ENCODE measurements around the gene RBP7.

Gene RBP7

GRCh38 chr1:9989773-9990172 is 7.3 kb upstream of the RBP7 start:
- Histone ChIP-seq H3K4me3 (ENCODE audit: low read length) (no peak overlapping the region), H4K20me1 (ENCODE audit: insufficient read depth, low read length) (no peaks in the 10 kb centered on the region), H3K4me1 (ENCODE audit: low read length) (peaks cover 22% of the 10 kb centered on the region), H3K9me2 (replicated peaks; ENCODE audit: insufficient read depth, low read length) (no peaks in the 10 kb centered on the region), H3K27ac (ENCODE audit: low read length) (peak overlapping the region; percentile 72; the same call in 1 of the 2 replicates), H3K79me2 (ENCODE audit: low read length) (no peaks in the 10 kb centered on the region), H3K27me3 (replicated peaks; ENCODE audit: insufficient read depth, low read length) (no peaks in the 10 kb centered on the region), H3K4me2 (ENCODE audit: low read depth, low read length) (no peak overlapping the region), H3K9me3 (replicated peaks; ENCODE audit: insufficient read depth, low read length) (no peaks in the 10 kb centered on the region), H3K36me3 (replicated peaks; ENCODE audit: insufficient read depth, low read length) (no peaks in the 10 kb centered on the region), H3K9ac (ENCODE audit: low read length) (no peak overlapping the region), H2AFZ (ENCODE audit: low read length) (peak overlapping the region; percentile 13; the same call in 1 of the 2 replicates), H3F3A (ENCODE audit: insufficient read depth, low read length) (peaks cover 9% of the 10 kb centered on the region)
- no peak for DNase-seq
- TF ChIP-seq EZH2 (optimal IDR thresholded peaks at IDR 0.05; ENCODE audit: low read depth, low read length) (no peak), EZH2phosphoT487 (IDR thresholded peaks at IDR 0.05; ENCODE audit: low read length) (no peak), CTCF (IDR thresholded peaks at IDR 0.05; ENCODE audit: low read length) (no peak)

DNA sequence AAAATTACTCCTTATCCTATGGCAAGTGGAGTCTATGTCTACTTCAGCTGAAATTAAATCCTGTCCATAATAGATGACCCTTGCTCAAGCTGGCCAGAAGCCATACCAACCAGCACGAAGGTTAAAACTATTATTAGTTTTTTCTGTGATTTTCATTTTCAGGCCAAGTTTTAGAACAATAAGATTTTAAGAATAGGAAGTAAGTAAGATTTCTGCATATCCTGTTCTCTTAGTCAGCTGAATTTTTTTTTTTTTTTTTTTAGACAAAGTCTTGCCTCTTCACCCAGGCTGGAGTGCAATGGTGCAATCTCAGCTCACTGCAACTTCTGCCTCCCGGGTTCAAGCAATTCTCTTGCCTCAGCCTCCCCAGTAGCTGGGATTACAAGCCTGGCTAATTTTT is 6.1 kb upstream of the RBP7 start:
- Histone ChIP-seq H4K20me1 (ENCODE audit: insufficient read depth, low read length) (no peaks in the 10 kb centered on the region), H3F3A (ENCODE audit: insufficient read depth, low read length) (peaks cover 9% of the 10 kb centered on the region), H3K27me3 (replicated peaks; ENCODE audit: insufficient read depth, low read length) (no peaks in the 10 kb centered on the region), H3K36me3 (replicated peaks; ENCODE audit: insufficient read depth, low read length) (no peaks in the 10 kb centered on the region), H3K4me3 (ENCODE audit: low read length) (no peak overlapping the region), H3K9me3 (replicated peaks; ENCODE audit: insufficient read depth, low read length) (no peaks in the 10 kb centered on the region), H3K27ac (ENCODE audit: low read length) (peak overlapping the region; percentile 72), H2AFZ (ENCODE audit: low read length) (peak overlapping the region; percentile 13; the same call in 1 of the 2 replicates), H3K79me2 (ENCODE audit: low read length) (no peaks in the 10 kb centered on the region), H3K9ac (ENCODE audit: low read length) (peak overlapping the region; percentile 0; the same call in 1 of the 2 replicates), H3K9me2 (replicated peaks; ENCODE audit: insufficient read depth, low read length) (no peaks in the 10 kb centered on the region), H3K4me2 (ENCODE audit: low read depth, low read length) (peak overlapping the region; percentile 27), H3K4me1 (ENCODE audit: low read length) (peaks cover 22% of the 10 kb centered on the region)
- DNase-seq, result peak; percentile 68
- TF ChIP-seq CTCF (IDR thresholded peaks at IDR 0.05; ENCODE audit: low read length) (no peak), EZH2 (optimal IDR thresholded peaks at IDR 0.05; ENCODE audit: low read depth, low read length) (no peak), EZH2phosphoT487 (IDR thresholded peaks at IDR 0.05; ENCODE audit: low read length) (no peak)

DNA sequence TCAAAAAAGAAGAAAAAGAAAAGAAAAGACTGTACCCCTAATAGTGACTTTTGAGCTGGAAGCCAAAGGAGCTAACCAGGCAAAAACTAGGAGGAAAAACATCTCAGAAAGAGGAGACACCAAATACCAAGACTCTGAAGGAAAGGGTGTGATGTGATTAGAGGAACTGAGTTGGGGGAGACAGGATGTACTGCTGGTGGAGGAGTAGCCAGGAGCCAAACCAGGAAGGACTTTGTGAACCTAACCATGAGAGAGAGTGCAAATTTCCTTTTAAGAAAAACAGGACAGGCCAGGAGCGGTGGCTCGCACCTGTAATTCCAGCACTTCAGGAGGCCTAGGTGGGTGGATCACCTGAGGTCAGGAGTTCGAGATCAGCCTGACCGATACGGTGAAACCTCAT is 4.1 kb upstream of the RBP7 start:
- no peak for DNase-seq
- Histone ChIP-seq H3K27ac (ENCODE audit: low read length) (no peak overlapping the region), H3K4me1 (ENCODE audit: low read length) (peaks cover 22% of the 10 kb centered on the region), H3K27me3 (replicated peaks; ENCODE audit: insufficient read depth, low read length) (no peaks in the 10 kb centered on the region), H3K9me2 (replicated peaks; ENCODE audit: insufficient read depth, low read length) (no peaks in the 10 kb centered on the region), H3K9me3 (replicated peaks; ENCODE audit: insufficient read depth, low read length) (no peaks in the 10 kb centered on the region), H3F3A (ENCODE audit: insufficient read depth, low read length) (peaks cover 9% of the 10 kb centered on the region), H3K9ac (ENCODE audit: low read length) (no peak overlapping the region), H3K4me3 (ENCODE audit: low read length) (no peak overlapping the region), H4K20me1 (ENCODE audit: insufficient read depth, low read length) (no peaks in the 10 kb centered on the region), H3K36me3 (replicated peaks; ENCODE audit: insufficient read depth, low read length) (no peaks in the 10 kb centered on the region), H2AFZ (ENCODE audit: low read length) (no peak overlapping the region), H3K4me2 (ENCODE audit: low read depth, low read length) (no peak overlapping the region), H3K79me2 (ENCODE audit: low read length) (no peaks in the 10 kb centered on the region)
- TF ChIP-seq EZH2phosphoT487 (IDR thresholded peaks at IDR 0.05; ENCODE audit: low read length) (no peak), EZH2 (optimal IDR thresholded peaks at IDR 0.05; ENCODE audit: low read depth, low read length) (no peak), CTCF (IDR thresholded peaks at IDR 0.05; ENCODE audit: low read length) (no peak)
